Measurements from ENCODE around the gene PRG2.

Gene PRG2

GRCh38 chr11:57390535-57390934 lies at the start of gene PRG2:
PRG2 (minus strand) TSS chr11:57390650; CDS start chr11:57389944, 706 bp downstream.
- TF ChIP-seq CTCF (conservative IDR thresholded peaks at IDR 0.05), result no peak
- TF ChIP-seq ZFX (IDR thresholded peaks at IDR 0.05), result no peak

GRCh38 chr11:57439786-57440185 lies 49.3 kb upstream of the PRG2 start:
- TF ChIP-seq ZFX (IDR thresholded peaks at IDR 0.05) (no peak), CTCF (conservative IDR thresholded peaks at IDR 0.05) (no peak)
- H3K27ac ChIP-seq, result no peak overlapping the region

More at GRCh38 chr11:57390535-57390934, at the start of gene PRG2:
- no peak within 1 kb of the TSS for H3K27ac ChIP-seq

- TF ChIP-seq CTCF (conservative IDR thresholded peaks at IDR 0.05) (no peak), ZFX (IDR thresholded peaks at IDR 0.05) (no peak)
These were observed 48.2 kb upstream of the PRG2 start for GRCh38 chr11:57438345-57439285.

GRCh38 chr11:57436031-57436430 lies 45.6 kb upstream of the PRG2 start:
- TF ChIP-seq CTCF (conservative IDR thresholded peaks at IDR 0.05) (no peak), ZFX (IDR thresholded peaks at IDR 0.05) (no peak)
- no peak overlapping the region for H3K27ac ChIP-seq

More at GRCh38 chr11:57438345-57439285, 48.2 kb upstream of the PRG2 start:
- no peak overlapping the region for H3K27ac ChIP-seq

- no peak overlapping the region for H3K27ac ChIP-seq
- no peak for TF ChIP-seq CTCF (conservative IDR thresholded peaks at IDR 0.05)
- TF ChIP-seq ZFX (IDR thresholded peaks at IDR 0.05), result no peak
These were observed 44.4 kb upstream of the PRG2 start for GRCh38 chr11:57434640-57435546.

GRCh38 chr11:57432714-57433163 lies 42.3 kb upstream of the PRG2 start:
- TF ChIP-seq CTCF (conservative IDR thresholded peaks at IDR 0.05) (no peak), ZFX (IDR thresholded peaks at IDR 0.05) (no peak)
- no peak overlapping the region for H3K27ac ChIP-seq

Measured in C4-2B (cell line).